Hepatocyte (in vitro differentiated cells): ENCODE data around the gene PAK5.

Experiments used
- EZH2 ChIP-seq: fragments of 200-600 bp; sonication (generic); IDR thresholded peaks from 2 replicates; pipeline ENCODE4 v1.6.1; 2016; ENCODE audit warnings: antibody characterized with exemption, mild to moderate bottlenecking, borderline replicate concordance
- EZH2phosphoT487 ChIP-seq: fragments of 200-600 bp; sonication (generic); IDR thresholded peaks from one replicate; pipeline ENCODE4 v1.6.1; 2018; ENCODE audit warnings: antibody characterized with exemption, mild to moderate bottlenecking, low read depth, moderate library complexity; ENCODE audit not compliant: unreplicated experiment, severe bottlenecking
- TF ChIP-seq, protein P1 (sequence below): fragments of 200-600 bp; sonication (generic); IDR thresholded peaks from 2 replicates; pipeline ENCODE4 v1.5.1; 2016; ENCODE audit warnings: antibody characterized with exemption, mild to moderate bottlenecking; ENCODE audit not compliant: poor library complexity

DNA sequence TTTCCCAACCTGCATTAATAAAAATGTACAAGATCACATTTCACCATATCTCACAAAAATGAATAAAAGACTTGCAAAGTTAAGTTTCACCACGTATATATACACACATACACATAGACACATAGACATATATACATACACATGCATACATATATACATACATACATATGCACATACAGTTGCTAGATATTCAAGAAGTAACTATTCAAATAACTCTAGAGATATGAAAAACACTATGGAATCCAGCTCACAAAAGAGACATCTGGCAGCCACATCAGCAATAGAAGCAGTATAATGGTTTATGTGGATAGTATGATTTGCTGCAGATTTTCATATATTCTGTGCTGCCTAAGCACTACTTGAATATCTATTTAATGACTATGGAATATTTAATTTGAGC, 28.1 kb downstream of the PAK5 start:
- TF ChIP-seq, protein P1, sequence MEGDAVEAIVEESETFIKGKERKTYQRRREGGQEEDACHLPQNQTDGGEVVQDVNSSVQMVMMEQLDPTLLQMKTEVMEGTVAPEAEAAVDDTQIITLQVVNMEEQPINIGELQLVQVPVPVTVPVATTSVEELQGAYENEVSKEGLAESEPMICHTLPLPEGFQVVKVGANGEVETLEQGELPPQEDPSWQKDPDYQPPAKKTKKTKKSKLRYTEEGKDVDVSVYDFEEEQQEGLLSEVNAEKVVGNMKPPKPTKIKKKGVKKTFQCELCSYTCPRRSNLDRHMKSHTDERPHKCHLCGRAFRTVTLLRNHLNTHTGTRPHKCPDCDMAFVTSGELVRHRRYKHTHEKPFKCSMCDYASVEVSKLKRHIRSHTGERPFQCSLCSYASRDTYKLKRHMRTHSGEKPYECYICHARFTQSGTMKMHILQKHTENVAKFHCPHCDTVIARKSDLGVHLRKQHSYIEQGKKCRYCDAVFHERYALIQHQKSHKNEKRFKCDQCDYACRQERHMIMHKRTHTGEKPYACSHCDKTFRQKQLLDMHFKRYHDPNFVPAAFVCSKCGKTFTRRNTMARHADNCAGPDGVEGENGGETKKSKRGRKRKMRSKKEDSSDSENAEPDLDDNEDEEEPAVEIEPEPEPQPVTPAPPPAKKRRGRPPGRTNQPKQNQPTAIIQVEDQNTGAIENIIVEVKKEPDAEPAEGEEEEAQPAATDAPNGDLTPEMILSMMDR, result no peak
- TF ChIP-seq EZH2phosphoT487 (no peak), EZH2 (no peak)
